Activated CD8-positive, alpha-beta T cell treated with anti-CD3 and anti-CD28 coated beads, Interleukin-2, amount 10 ng/mL, durations not matched to agents 7 days and 5 days (primary cell): ENCODE data around the gene FBXL13. TPM values are rescaled to one million over a fixed set of nuclear protein-coding genes. Genes with fewer than 3 reads are reported as not detected.
"Not testable (repeated sequence)": the region's sequence is repeated elsewhere in the genome, so short reads cannot be mapped to it uniquely, and the experiment has no call there.

Source experiments
- ATAC-seq: fragments of 150-1000 bp; cut with Tn5 transposase; one replicate; pipeline ENCODE4 v1.10.0; 2021; ENCODE audit warnings: moderate library complexity
- CTCF ChIA-PET: fragments of 350-600 bp; sonication (Branson Sonifier 250); formaldehyde crosslinking; loops from one replicate; lab custom pipeline; 2021; ENCODE audit warnings: antibody characterized with exemption; lab: Charles Lee
- POLR2A ChIA-PET: fragments of 350-600 bp; sonication (Branson Sonifier 250); formaldehyde crosslinking; loops from one replicate; lab custom pipeline; 2021; ENCODE audit warnings: antibody characterized with exemption; lab: Charles Lee
- DNase-seq: peaks from one replicate; pipeline ENCODE4 v3.0.0-alpha.2; 2020
- H3K27ac Mint-ChIP-seq: one replicate; pipeline ENCODE4 v1.8.0; 2021; ENCODE audit warnings: mild to moderate bottlenecking, mixed read lengths
- H3K27me3 Mint-ChIP-seq: one replicate; pipeline ENCODE4 v1.8.0; 2021; ENCODE audit warnings: low read depth, mixed read lengths
- H3K36me3 Mint-ChIP-seq: one replicate; pipeline ENCODE4 v1.8.0; 2021; ENCODE audit warnings: low read depth, mixed read lengths
- H3K4me1 Mint-ChIP-seq: one replicate; pipeline ENCODE4 v1.8.0; 2021; ENCODE audit warnings: low read depth, mixed read lengths
- H3K4me3 Mint-ChIP-seq: one replicate; pipeline ENCODE4 v1.8.0; 2021; ENCODE audit warnings: mild to moderate bottlenecking, mixed read lengths
- H3K9me3 Mint-ChIP-seq: one replicate; pipeline ENCODE4 v1.8.0; 2022; ENCODE audit warnings: mixed read lengths; ENCODE audit not compliant: insufficient read depth
- total RNA-seq, 2 experiments: library from RNA; stranded (reverse); gene quantifications; one replicate each; pipeline ENCODE4 v1.2.3, GENCODE V29; 2021

FBXL13 gene
- total RNA-seq, 2 experiments from 2014 or later = 0.13 to 0.34 TPM

DNA sequence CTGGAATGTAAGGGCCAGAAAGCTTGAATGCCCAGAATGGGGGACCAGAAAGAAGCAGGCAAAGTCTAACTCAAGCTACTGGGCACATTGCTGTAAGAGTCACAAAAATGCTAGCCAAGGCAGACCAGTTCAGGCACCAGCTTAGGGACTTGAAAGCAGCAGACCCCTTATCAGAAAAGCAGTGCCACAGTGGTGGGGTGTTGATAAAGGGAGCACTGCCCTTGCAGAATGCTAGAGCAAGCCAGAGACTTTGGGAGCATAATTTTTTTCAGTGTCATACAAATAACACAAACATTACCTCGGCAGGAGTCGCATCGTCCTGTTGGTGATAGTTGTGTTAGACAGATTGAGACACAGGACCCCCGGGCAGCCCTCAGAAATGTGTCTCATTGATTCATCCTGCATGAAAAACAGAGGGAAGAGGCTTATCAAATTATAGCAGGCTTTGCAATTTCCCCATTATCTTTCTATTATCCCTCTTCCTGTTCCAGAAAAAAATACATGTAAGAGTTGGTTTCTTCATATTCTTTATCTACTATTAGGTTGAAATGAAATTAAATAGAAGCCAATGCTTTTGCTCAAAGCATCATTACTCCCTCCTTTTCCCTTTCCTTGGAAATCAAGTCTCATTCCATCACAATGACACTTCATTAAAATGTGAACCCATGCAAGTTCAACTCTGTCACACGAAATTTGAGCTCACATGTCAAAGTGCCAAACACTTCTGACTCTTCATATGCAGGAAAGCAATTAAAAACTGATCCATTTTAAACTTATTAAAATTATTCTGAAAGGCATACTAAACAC is 148.4 kb downstream of the FBXL13 start:
- Mint-ChIP-seq H3K4me3 (no peak overlapping the region), H3K27me3 (no peaks in the 10 kb centered on the region), H3K27ac (no peak overlapping the region), H3K36me3 (no peaks in the 10 kb centered on the region), H3K9me3 (no peaks in the 10 kb centered on the region), H3K4me1 (no peaks in the 10 kb centered on the region)
- CTCF ChIA-PET = no interaction called here
- POLR2A ChIA-PET = interaction anchor here (0.7 kb wide), 1 partner anchor 81 kb away, joined by 4 read pairs; no protein-coding TSS in a partner anchor
- DNase-seq (no peak), ATAC-seq (no peak)

DNA sequence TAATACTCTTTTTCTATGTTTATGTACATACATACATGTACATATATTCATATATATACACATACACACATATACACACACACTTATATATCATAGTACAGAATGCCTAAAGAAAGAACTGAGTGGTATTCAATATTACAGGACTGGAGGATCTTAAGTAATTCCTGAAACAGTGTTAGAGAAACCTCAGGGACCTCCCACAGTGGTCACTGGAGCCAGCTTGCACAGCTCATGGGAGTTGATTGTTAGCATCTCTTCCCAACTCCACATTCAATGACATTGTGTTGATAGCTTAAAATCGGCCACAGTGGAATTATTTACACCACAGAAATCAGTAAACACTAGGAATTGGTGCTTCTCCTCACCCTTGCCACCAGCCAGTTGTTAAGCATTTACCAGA is 155.8 kb downstream of the FBXL13 start:
- CTCF ChIA-PET = no interaction called here
- no peaks in the 10 kb centered on the region for H3K36me3 Mint-ChIP-seq
- no peak overlapping the region for H3K27ac Mint-ChIP-seq
- no peaks in the 10 kb centered on the region for H3K4me1 Mint-ChIP-seq
- no peak overlapping the region for H3K4me3 Mint-ChIP-seq
- DNase-seq (no peak), ATAC-seq (no peak)
- H3K27me3 Mint-ChIP-seq = no peaks in the 10 kb centered on the region
- POLR2A ChIA-PET = no interaction called here
- H3K9me3 Mint-ChIP-seq = no peaks in the 10 kb centered on the region

DNA sequence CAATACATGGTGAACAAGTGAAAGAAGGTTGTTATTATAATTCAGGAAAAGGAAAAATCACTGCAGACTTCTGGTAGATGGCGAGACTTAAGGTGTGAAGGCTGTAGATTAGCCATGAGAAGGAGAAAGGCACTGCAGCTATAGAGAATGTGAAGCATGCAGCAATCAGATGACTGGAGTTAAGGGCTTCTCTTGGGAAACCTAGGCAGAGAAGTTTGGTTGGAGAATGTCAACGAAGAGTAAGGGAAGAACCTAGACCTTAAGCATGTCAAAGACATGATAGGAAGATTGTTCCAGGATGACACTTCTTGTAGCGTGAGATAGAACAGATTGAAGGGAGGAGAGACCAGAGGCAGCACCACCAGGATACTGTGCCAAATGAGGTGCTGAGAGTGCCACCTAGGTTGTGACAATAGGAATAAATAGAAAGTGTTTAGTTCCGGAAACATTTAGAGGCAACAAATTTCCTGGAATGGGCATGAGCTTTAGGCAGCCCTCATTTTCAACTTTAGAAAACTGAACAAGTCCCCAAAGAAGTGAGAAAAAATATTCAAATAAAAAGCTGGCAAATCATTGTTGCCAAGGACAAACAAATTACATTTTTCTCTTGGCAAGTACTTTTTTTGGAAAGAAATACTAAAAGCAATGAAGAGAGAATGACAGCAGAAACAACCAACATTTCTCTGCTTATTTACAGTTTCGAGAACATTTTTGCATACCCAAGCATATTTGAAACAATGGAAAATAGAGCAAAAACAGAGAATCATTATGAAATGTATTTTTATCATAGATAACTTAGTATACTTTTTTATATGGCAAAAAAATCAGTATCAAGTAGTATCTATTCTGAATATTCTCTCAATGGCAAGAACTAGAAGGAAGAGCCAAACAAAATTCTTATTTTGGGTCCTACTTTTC is 156.9 kb downstream of the FBXL13 start:
- Mint-ChIP-seq H3K4me1 (no peaks in the 10 kb centered on the region), H3K27ac (no peak overlapping the region), H3K36me3 (no peaks in the 10 kb centered on the region), H3K27me3 (no peaks in the 10 kb centered on the region), H3K4me3 (no peak overlapping the region), H3K9me3 (no peaks in the 10 kb centered on the region)
- ChIA-PET CTCF (interaction anchor here (0.8 to 1.1 kb wide), 2 partner anchors 11 to 160 kb away, joined by 3 to 4 read pairs; no protein-coding TSS in a partner anchor), POLR2A (no interaction called here)
- ATAC-seq (no peak), DNase-seq (no peak)

DNA sequence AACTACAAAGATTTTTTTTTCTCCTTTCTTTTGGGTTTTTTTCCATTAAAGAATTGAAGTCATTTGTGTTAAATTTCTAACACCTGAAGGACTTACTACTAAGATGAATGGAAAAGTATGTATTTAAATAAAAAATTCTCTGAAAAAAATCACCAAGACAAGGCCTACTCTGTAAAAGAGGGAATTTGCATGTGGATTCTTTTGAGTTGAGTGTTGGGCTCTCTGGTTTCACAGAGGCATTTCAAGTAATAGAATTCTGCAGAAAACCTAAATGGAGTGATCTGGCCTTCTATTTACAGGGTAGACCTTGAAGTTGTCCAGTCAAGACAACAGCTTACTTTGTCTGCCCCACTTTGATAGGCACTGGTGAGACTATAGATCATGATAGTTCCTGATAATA is 157.7 kb downstream of the FBXL13 start:
- CTCF ChIA-PET = no interaction called here
- Mint-ChIP-seq H3K27me3 (no peaks in the 10 kb centered on the region), H3K36me3 (no peaks in the 10 kb centered on the region), H3K9me3 (no peaks in the 10 kb centered on the region), H3K4me3 (no peak overlapping the region), H3K4me1 (no peaks in the 10 kb centered on the region), H3K27ac (no peak overlapping the region)
- no peak for ATAC-seq
- DNase-seq = no peak
- POLR2A ChIA-PET = no interaction called here

DNA sequence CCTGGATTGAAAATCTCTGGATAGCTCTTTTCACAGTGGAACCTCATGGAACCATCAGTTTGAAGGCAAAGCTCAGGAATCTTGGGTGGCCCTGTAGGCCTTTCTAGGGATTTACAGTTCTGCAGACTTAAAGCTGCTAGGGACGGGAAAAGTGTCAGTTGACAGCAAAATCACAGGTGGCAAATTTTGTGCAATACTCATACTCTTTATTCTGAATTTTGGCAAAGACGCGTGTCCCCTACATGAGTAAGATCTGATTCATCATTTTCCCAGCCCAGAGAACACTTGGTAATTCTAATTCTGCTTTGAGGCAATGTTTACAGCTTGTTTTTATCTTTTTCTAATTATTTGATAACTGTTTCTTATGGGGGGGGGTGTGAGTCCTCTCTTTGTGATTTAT is 158.2 kb downstream of the FBXL13 start:
- Mint-ChIP-seq H3K36me3 (no peaks in the 10 kb centered on the region), H3K27ac (no peak overlapping the region), H3K4me1 (no peaks in the 10 kb centered on the region), H3K4me3 (no peak overlapping the region), H3K27me3 (no peaks in the 10 kb centered on the region), H3K9me3 (no peaks in the 10 kb centered on the region)
- DNase-seq (no peak), ATAC-seq (no peak)
- ChIA-PET CTCF (no interaction called here), POLR2A (no interaction called here)

DNA sequence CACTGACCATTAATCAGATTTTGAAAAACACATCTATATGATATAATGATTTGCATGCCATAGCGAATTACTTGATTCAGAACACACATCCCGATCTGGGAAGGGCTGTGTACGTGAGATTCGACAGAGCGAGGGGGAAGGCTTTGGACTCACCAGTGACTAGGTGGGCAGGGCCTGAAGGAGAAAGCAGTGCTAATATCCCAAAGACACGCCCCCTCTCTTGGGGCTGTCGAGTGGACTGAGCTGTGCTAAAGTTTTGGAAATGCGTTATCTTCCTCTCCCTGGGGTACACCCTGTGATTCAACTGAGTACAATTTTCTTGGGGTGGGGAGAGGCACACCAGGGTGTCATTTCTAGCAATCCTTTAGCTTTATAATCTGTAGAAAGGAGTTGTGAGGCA is 160.0 kb downstream of the FBXL13 start:
- Mint-ChIP-seq H3K4me3 (no peak overlapping the region), H3K27me3 (no peaks in the 10 kb centered on the region), H3K4me1 (no peaks in the 10 kb centered on the region), H3K36me3 (no peaks in the 10 kb centered on the region), H3K9me3 (no peaks in the 10 kb centered on the region), H3K27ac (no peak overlapping the region)
- POLR2A ChIA-PET = no interaction called here
- no peak for ATAC-seq
- CTCF ChIA-PET = interaction anchor here (1.4 kb wide), 1 partner anchor 148 kb away, joined by 3 read pairs; no protein-coding TSS in a partner anchor
- DNase-seq = no peak

DNA sequence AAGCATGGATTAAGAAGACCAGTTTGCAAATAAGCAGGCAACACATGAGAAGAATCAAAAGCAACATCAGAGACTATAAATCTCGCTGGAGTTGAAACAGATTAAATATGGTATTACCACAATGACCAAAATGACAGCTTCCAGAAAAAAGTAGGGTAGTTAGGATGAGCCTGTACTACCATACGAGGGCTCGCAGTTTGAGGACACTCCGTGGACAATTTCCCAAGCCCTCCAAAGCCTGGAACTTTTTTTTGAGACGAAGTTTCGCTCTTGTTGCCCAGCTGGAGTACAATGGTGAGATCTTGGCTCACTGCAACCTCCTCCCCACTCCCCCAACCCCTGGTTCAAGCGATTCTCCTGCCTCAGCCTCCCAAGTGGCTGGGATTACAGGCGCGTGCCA is 160.8 kb downstream of the FBXL13 start:
- ATAC-seq (no peak), DNase-seq (no peak)
- H3K27me3 Mint-ChIP-seq = no peaks in the 10 kb centered on the region
- no peak overlapping the region for H3K27ac Mint-ChIP-seq
- no peaks in the 10 kb centered on the region for H3K4me1 Mint-ChIP-seq
- H3K36me3 Mint-ChIP-seq = no peaks in the 10 kb centered on the region
- ChIA-PET POLR2A (no interaction called here), CTCF (interaction anchor here (1.4 kb wide), 1 partner anchor 148 kb away, joined by 3 read pairs; no protein-coding TSS in a partner anchor)
- H3K9me3 Mint-ChIP-seq = no peaks in the 10 kb centered on the region
- H3K4me3 Mint-ChIP-seq = no peak overlapping the region

DNA sequence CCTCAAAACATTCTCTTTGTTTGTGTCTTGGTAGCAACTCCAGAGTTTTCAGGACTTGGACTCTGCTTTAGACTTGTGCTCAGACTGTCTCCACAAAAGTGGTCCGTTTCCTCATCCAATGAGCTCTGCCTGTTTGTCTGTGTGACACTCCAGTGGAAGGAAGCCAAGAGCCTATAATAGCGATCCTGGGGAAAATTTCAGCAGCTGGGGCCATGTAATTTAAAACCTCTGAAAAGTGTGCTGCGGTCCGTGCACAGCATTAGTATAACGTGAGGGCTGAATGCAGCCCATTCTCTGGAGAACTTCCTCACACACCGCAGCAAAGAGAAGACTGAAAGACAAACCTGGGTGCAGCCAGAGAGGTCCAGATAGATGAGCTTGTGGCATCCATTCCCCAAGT is 161.9 kb downstream of the FBXL13 start, which contains the start of gene LRRC17:
Gene LRRC17 (plus strand): TSS at position 259 of the 400 bp plus-strand sequence. CDS start 20,914 bp downstream, outside the sequence.
- Mint-ChIP-seq H3K9me3 (no peaks in the 10 kb centered on the region), H3K36me3 (no peaks in the 10 kb centered on the region), H3K4me1 (no peaks in the 10 kb centered on the region), H3K27me3 (no peaks in the 10 kb centered on the region), H3K4me3 (no peak within 1 kb of the TSS), H3K27ac (no peak within 1 kb of the TSS)
- ATAC-seq = no peak
- ChIA-PET POLR2A (no interaction called here), CTCF (no interaction called here)
- no peak for DNase-seq

DNA sequence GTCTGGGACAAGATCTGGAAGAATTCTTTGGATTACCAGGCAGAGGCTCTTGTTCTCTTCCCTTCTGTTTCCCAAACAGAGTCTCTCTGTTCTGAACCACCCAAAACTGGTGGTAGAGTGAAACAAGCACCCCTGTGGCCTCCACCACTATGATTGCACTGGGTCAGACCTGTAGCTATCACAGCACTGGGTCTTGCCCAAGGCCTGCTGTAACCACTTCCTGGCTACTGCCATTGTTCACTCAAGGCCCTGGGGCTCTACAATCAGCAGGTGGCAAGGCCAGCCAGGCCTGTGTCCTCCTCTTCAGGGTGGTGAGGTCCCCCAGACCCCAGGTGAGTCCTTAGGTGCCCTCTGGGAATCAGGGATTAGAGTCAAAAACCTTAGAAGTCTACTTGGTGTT is 165.9 kb downstream of the FBXL13 start:
- Mint-ChIP-seq H3K4me3 (no peak overlapping the region), H3K36me3 (no peaks in the 10 kb centered on the region), H3K27ac (no peak overlapping the region), H3K4me1 (no peaks in the 10 kb centered on the region), H3K27me3 (no peaks in the 10 kb centered on the region), H3K9me3 (no peaks in the 10 kb centered on the region)
- ATAC-seq (no peak), DNase-seq (no peak)
- CTCF ChIA-PET = no interaction called here
- POLR2A ChIA-PET = no interaction called here

DNA sequence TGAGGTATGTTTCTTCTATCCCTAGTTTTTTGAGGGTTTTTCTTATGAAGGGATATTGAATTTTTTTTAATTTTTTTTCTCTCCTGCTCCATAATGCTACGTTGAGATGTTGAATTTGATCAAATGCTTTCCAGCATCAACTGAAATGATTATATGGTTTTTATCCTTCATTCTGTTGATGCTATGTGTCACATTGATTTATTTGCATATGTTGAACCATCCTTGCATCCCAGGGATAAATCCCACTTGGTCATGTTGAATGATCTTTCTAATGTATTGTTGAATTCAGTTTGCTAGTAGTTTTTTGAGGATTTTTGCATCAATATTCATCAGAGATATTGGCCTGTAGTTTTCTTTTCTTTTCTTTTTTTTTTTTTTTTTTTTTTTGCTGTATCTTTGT is 171.0 kb downstream of the FBXL13 start:
- DNase-seq, H3K27me3 Mint-ChIP-seq, CTCF ChIA-PET, H3K9me3 Mint-ChIP-seq, H3K36me3 Mint-ChIP-seq, ATAC-seq, H3K4me3 Mint-ChIP-seq, POLR2A ChIA-PET, H3K27ac Mint-ChIP-seq, H3K4me1 Mint-ChIP-seq: not testable (repeated sequence)

DNA sequence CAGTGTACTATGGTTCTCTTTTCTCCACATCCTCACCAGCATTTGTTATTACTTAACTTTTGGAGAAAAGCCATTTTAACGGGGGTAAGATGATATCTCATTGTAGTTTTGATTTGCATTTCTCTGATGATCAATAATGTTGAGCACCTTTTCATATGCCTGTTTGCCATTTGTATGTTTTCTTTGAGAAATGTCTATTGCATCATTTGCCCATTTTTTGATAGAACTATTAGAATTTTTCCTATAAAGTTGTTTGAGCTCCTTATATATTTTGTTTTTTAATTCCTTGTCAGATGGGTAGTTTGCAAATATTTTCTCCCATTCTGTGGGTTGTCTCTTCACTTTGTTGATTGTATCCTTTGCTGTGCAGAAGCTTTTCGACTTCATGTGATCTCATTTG is 172.5 kb downstream of the FBXL13 start:
- H3K4me1 Mint-ChIP-seq, H3K27me3 Mint-ChIP-seq, ATAC-seq, H3K9me3 Mint-ChIP-seq, CTCF ChIA-PET, H3K27ac Mint-ChIP-seq, POLR2A ChIA-PET, H3K36me3 Mint-ChIP-seq, H3K4me3 Mint-ChIP-seq, DNase-seq: not testable (repeated sequence)

DNA sequence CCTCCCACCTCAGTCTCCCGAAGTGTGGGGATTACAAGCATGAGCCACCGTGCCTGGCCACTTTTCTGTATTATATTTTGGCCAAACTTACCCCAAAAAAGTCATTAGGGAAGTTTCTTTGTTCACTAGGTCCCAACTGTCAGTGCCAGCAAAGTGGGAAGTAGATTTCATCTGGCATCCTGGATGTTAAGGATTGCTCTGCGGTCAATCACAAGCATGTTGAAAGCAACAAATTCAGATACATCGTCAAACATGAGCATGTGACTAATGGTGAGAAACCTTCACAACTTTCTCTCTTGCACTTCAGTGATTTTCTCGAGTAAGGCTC is 176.1 kb downstream of the FBXL13 start:
- no peaks in the 10 kb centered on the region for H3K36me3 Mint-ChIP-seq
- H3K27ac Mint-ChIP-seq = no peak overlapping the region
- DNase-seq = no peak
- no peak for ATAC-seq
- H3K27me3 Mint-ChIP-seq = peaks cover 2% of the 10 kb centered on the region
- no peak overlapping the region for H3K4me3 Mint-ChIP-seq
- no peaks in the 10 kb centered on the region for H3K4me1 Mint-ChIP-seq
- no peaks in the 10 kb centered on the region for H3K9me3 Mint-ChIP-seq
- CTCF ChIA-PET = no interaction called here
- POLR2A ChIA-PET = no interaction called here
